ENCODE data around the gene PLEKHA3. TPM values are rescaled to one million over a fixed set of nuclear protein-coding genes. Genes with fewer than 3 reads are reported as not detected.

Gene PLEKHA3
- polyA plus RNA-seq, 1 donor (not counting 4 experiments of a cell fraction or from before 2014, with no cell fraction given): 15.8 TPM

GRCh38 chr2:178479758-178480226 is 465 bp upstream of the PLEKHA3 start:
- TF ChIP-seq, protein P1, sequence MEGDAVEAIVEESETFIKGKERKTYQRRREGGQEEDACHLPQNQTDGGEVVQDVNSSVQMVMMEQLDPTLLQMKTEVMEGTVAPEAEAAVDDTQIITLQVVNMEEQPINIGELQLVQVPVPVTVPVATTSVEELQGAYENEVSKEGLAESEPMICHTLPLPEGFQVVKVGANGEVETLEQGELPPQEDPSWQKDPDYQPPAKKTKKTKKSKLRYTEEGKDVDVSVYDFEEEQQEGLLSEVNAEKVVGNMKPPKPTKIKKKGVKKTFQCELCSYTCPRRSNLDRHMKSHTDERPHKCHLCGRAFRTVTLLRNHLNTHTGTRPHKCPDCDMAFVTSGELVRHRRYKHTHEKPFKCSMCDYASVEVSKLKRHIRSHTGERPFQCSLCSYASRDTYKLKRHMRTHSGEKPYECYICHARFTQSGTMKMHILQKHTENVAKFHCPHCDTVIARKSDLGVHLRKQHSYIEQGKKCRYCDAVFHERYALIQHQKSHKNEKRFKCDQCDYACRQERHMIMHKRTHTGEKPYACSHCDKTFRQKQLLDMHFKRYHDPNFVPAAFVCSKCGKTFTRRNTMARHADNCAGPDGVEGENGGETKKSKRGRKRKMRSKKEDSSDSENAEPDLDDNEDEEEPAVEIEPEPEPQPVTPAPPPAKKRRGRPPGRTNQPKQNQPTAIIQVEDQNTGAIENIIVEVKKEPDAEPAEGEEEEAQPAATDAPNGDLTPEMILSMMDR (optimal IDR thresholded peaks at IDR 0.05 in 1 of 3, IDR thresholded peaks at IDR 0.05 in 1 of 3, conservative IDR thresholded peaks at IDR 0.05 in 1 of 3; ENCODE audit: extremely low read depth in 1 of 3, insufficient read depth in 2 of 3, low read length in 3 of 3): no peak
- TF ChIP-seq EZH2 (IDR thresholded peaks at IDR 0.05; ENCODE audit: low read length): no peak
- FAIRE-seq: no peak
- H3K4me1 ChIP-seq (ENCODE audit: control insufficient read depth, extremely low read depth, insufficient read depth, low read length): peaks cover 27% of the 10 kb centered on the region

DNA sequence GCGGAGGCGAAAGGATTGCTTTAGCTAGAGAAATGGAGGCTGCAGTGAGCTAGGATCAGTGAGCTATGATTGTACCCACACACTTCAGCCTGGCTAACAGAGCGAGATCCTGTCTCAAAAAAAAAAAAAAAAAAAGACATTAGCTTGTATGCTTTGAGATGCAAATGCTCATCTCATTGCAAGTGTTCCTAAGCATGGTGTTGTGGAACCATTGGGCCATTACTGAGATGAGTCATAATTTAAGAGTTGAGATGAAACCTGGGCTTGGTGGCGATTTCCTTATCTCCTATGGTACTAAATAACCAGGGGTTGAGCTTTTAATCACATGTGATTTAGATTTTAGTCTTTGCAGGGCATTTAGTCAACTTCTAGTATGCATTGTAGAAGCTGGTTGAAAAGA is 2.2 kb downstream of the PLEKHA3 start:
- no peak for FAIRE-seq
- Histone ChIP-seq H3K79me2 (ENCODE audit: control insufficient read depth, insufficient read depth, low read length) (peaks cover 38% of the 10 kb centered on the region), H3K4me1 (ENCODE audit: control insufficient read depth, extremely low read depth, insufficient read depth, low read length) (peaks cover 27% of the 10 kb centered on the region), H3K27me3 (ENCODE audit: control insufficient read depth, extremely low read depth, insufficient read depth, low read length) (no peaks in the 10 kb centered on the region), H3K4me2 (ENCODE audit: control insufficient read depth, extremely low read depth, insufficient read depth, low read depth, low read length) (peak overlapping the region; percentile 39), H3K9me1 (ENCODE audit: control insufficient read depth, extremely low read depth, insufficient read depth, low read length) (no peaks in the 10 kb centered on the region), H3K36me3 (ENCODE audit: control insufficient read depth in 2 of 2, extremely low read depth in 1 of 2, insufficient read depth in 2 of 2, low read length in 2 of 2) (no peaks in the 10 kb centered on the region), H3K4me3 (ENCODE audit: control insufficient read depth in 2 of 3, extremely low read depth in 1 of 3, insufficient read depth in 2 of 3, low read depth in 1 of 3, low read length in 3 of 3) (no peak overlapping the region), H3K27ac (ENCODE audit: control insufficient read depth, insufficient read depth, low read length) (no peak overlapping the region), H4K20me1 (ENCODE audit: control insufficient read depth, extremely low read depth, insufficient read depth, low read length) (no peaks in the 10 kb centered on the region), H3K9me3 (ENCODE audit: control insufficient read depth, low read depth, low read length) (no peaks in the 10 kb centered on the region), H3K9ac (ENCODE audit: control insufficient read depth, extremely low read depth, insufficient read depth, low read length) (no peak overlapping the region), H2AFZ (ENCODE audit: control insufficient read depth, low read length) (no peak overlapping the region)
- dilution Hi-C loops (cut with MboI; ENCODE audit: extremely low pct_ligation_motif_present, low sequenced_read_pairs): no loop called here
- no peak for TF ChIP-seq EZH2 (IDR thresholded peaks at IDR 0.05; ENCODE audit: low read length)
- TF ChIP-seq, protein P1 (optimal IDR thresholded peaks at IDR 0.05 in 1 of 3, IDR thresholded peaks at IDR 0.05 in 1 of 3, conservative IDR thresholded peaks at IDR 0.05 in 1 of 3; ENCODE audit: extremely low read depth in 1 of 3, insufficient read depth in 2 of 3, low read length in 3 of 3): no peak
- DNase-seq (ENCODE audit: low read depth, low spot score): no peak

More at GRCh38 chr2:178479758-178480226, 465 bp upstream of the PLEKHA3 start:
- Histone ChIP-seq H3K9me3 (ENCODE audit: control insufficient read depth, low read depth, low read length) (no peaks in the 10 kb centered on the region), H3K4me3 (ENCODE audit: control insufficient read depth in 2 of 3, extremely low read depth in 1 of 3, insufficient read depth in 2 of 3, low read depth in 1 of 3, low read length in 3 of 3) (peak overlapping the region; percentile 66 to 81 (median 78)), H3K9ac (ENCODE audit: control insufficient read depth, extremely low read depth, insufficient read depth, low read length) (peak overlapping the region; percentile 79), H3K4me2 (ENCODE audit: control insufficient read depth, extremely low read depth, insufficient read depth, low read depth, low read length) (peak overlapping the region; percentile 81), H2AFZ (ENCODE audit: control insufficient read depth, low read length) (peak overlapping the region; percentile 58), H3K9me1 (ENCODE audit: control insufficient read depth, extremely low read depth, insufficient read depth, low read length) (no peaks in the 10 kb centered on the region), H3K27ac (ENCODE audit: control insufficient read depth, insufficient read depth, low read length) (peak overlapping the region; percentile 59), H3K27me3 (ENCODE audit: control insufficient read depth, extremely low read depth, insufficient read depth, low read length) (no peaks in the 10 kb centered on the region), H3K79me2 (ENCODE audit: control insufficient read depth, insufficient read depth, low read length) (peaks cover 36% of the 10 kb centered on the region), H4K20me1 (ENCODE audit: control insufficient read depth, extremely low read depth, insufficient read depth, low read length) (no peaks in the 10 kb centered on the region), H3K36me3 (ENCODE audit: control insufficient read depth in 2 of 2, extremely low read depth in 1 of 2, insufficient read depth in 2 of 2, low read length in 2 of 2) (no peaks in the 10 kb centered on the region)
- DNase-seq (ENCODE audit: low read depth, low spot score): no peak
- dilution Hi-C loops (cut with MboI; ENCODE audit: extremely low pct_ligation_motif_present, low sequenced_read_pairs): no loop called here

All from keratinocyte (primary cell).